GM12878 (cell line): ENCODE data around the gene SCEL. TPM values are rescaled to one million over a fixed set of nuclear protein-coding genes. Genes with fewer than 3 reads are reported as not detected.
A peak's percentile ranks its signal among the peaks of the same experiment; 100 is the strongest.

ENCODE experiments used
- ATAC-seq: fragments of 200-7000 bp; cut with Tn5 transposase; 3 replicates; pipeline ENCODE4 v1.9.1; 2020; ENCODE audit warnings: mild to moderate bottlenecking, moderate library complexity
- BruUV-seq: library from RNA; stranded (reverse); fragments of 400-500 nt; replicated peaks from 2 replicates; lab custom pipeline; 2021; lab: Mats Ljungman, UMichigan
- CTCF ChIA-PET: fragments of 300-600 bp; sonication (Branson Sonifier 250); formaldehyde crosslinking; extraction: SDS; loops from one replicate; lab custom pipeline; 2021; ENCODE audit warnings: inconsistent platforms; lab: Yijun Ruan, JAX
- POLR2A ChIA-PET: fragments of 350-600 bp; formaldehyde crosslinking; extraction: SDS; loops from one replicate; lab custom pipeline; 2021; ENCODE audit warnings: inconsistent platforms; lab: Charles Lee
- RAD21 ChIA-PET: fragments of 300-600 bp; sonication (Branson Sonifier 250); formaldehyde crosslinking; loops from one replicate; lab custom pipeline; 2023; ENCODE audit warnings: antibody characterized with exemption; ENCODE audit not compliant: unreplicated experiment; lab: Charles Lee
- SMC1A ChIA-PET: fragments of 300-600 bp; sonication (Branson Sonifier 250); formaldehyde crosslinking; loops from one replicate; lab custom pipeline; 2023; ENCODE audit not compliant: unreplicated experiment, uncharacterized antibody; lab: Charles Lee
- DNase-seq: peaks from one replicate; pipeline ENCODE4 v3.0.0-alpha.2; 2011; ENCODE audit warnings: low read depth, low spot score
- FAIRE-seq: peaks from 3 replicates; lab custom pipeline; 2011; peaks lifted over from hg19 to GRCh38; lab: Jason Lieb, UNC
- H2AFZ ChIP-seq: 2 replicates; pipeline ENCODE4 v1.6.0; 2011; ENCODE audit warnings: low read depth, low read length, control low read depth; ENCODE audit not compliant: control insufficient read depth
- H3K27ac ChIP-seq: 2 replicates; pipeline ENCODE4 v1.5.1; 2011; ENCODE audit warnings: control low read depth; ENCODE audit not compliant: control insufficient read depth, insufficient read depth
- H3K27me3 ChIP-seq, 2 experiments: replicated peaks in 1 of 2; 2 replicates each; pipeline versions ENCODE4 v1.6.0 to v1.6.1; 2011; ENCODE audit warnings: low read length in 1 of 2; ENCODE audit not compliant: control insufficient read depth in 2 of 2, insufficient read depth in 2 of 2
- H3K36me3 ChIP-seq, 2 experiments: 2 replicates each; pipeline ENCODE4 v1.5.1; 2011; ENCODE audit warnings: low read length in 1 of 2; ENCODE audit not compliant: control insufficient read depth in 2 of 2, insufficient read depth in 2 of 2
- H3K4me1 ChIP-seq: 2 replicates; pipeline ENCODE4 v1.6.1; 2011; ENCODE audit warnings: mild to moderate bottlenecking, low read length, moderate library complexity, mixed read lengths; ENCODE audit not compliant: control insufficient read depth, insufficient read depth
- H3K4me2 ChIP-seq: 2 replicates; pipeline ENCODE4 v1.6.0; 2011; ENCODE audit warnings: control low read depth; ENCODE audit not compliant: control insufficient read depth, insufficient read depth
- H3K4me3 ChIP-seq: fragments of 200-600 bp; sonication (generic); 2 replicates; pipeline ENCODE4 v1.5.1; 2016
- H3K79me2 ChIP-seq: 2 replicates; pipeline ENCODE4 v1.6.0; 2011; ENCODE audit warnings: low read length; ENCODE audit not compliant: control insufficient read depth, insufficient read depth
- H3K9ac ChIP-seq: 2 replicates; pipeline ENCODE4 v1.8.0; 2011; ENCODE audit warnings: low read length, control low read depth, mixed read lengths; ENCODE audit not compliant: control insufficient read depth, insufficient read depth
- H3K9me3 ChIP-seq: replicated peaks from 3 replicates; pipeline ENCODE4 v1.5.1; 2011; ENCODE audit warnings: mild to moderate bottlenecking, low read length; ENCODE audit not compliant: control insufficient read depth, insufficient read depth
- H4K20me1 ChIP-seq: 2 replicates; pipeline ENCODE4 v1.6.0; 2011; ENCODE audit not compliant: control insufficient read depth, insufficient read depth
- ASH2L ChIP-seq: fragments of 300-600, 200-600 bp; sonication (generic); IDR thresholded peaks from 2 replicates; pipeline ENCODE4 v1.6.1; 2017; ENCODE audit warnings: low read depth, mild to moderate bottlenecking, borderline replicate concordance
- RAD21 ChIP-seq: IDR thresholded peaks from 2 replicates; pipeline ENCODE4 v1.6.1; 2011; ENCODE audit warnings: mild to moderate bottlenecking, low read depth, low read length, moderate library complexity; ENCODE audit not compliant: insufficient read depth
- SMAD5 ChIP-seq: IDR thresholded peaks from 2 replicates; pipeline ENCODE4 v1.6.1; 2016; ENCODE audit warnings: antibody characterized with exemption, low read depth
- SMC3 ChIP-seq: IDR thresholded peaks from 2 replicates; pipeline ENCODE4 v1.6.1; 2011; ENCODE audit warnings: low read length, improper control_type of control experiment, borderline replicate concordance
- YY1 ChIP-seq: IDR thresholded peaks from 2 replicates; pipeline ENCODE4 v1.6.1; 2011; ENCODE audit warnings: low read depth, mild to moderate bottlenecking, low read length
- WGBS: methylation state at CpG from one replicate; pipeline ENCODE4 v1.1.6; 2016; ENCODE audit warnings: low lambda C conversion rate; ENCODE audit not compliant: insufficient replicate concordance, insufficient coverage; ENCODE audit errors: missing lambda C conversion rate; 5-methylcytosine and 5-hydroxymethylcytosine counted together
- in situ Hi-C: fragments of 300-500 bp; cut with MboI; formaldehyde crosslinking; loops from 9 replicates; pipeline ENCODE4 v1.14.3; 2018; ENCODE audit warnings: mixed read lengths
- intact Hi-C: fragments of 100-400 bp; cut with micrococcal nuclease; formaldehyde crosslinking; loops from one replicate; pipeline ENCODE4 v1.14.2; 2022; ENCODE audit not compliant: unreplicated experiment
- polyA plus RNA-seq, 11 experiments: library from polyadenylated mRNA; depleted of rRNA in 4 of 11; unstranded in 6 of 11; stranded (reverse) in 5 of 11; fragments of >200 nt; fragmentation: Nextera tagmentation in 4 of 11; fragmentation: Illumina TruSeq in 1 of 11; extraction: Ambion mirVana in 4 of 11; extraction: Trizol in 1 of 11; gene quantifications; 1 replicate in 1 of 11; 2 replicates in 10 of 11; pipeline versions ENCODE4 v1.2.1 to v1.2.3, GENCODE V29; 2011 to 2016; ENCODE audit warnings: inconsistent platforms in 2 of 11, missing spikeins in 2 of 11, low read depth in 1 of 11
- total RNA-seq, 4 experiments: library from RNA; depleted of rRNA in 3 of 4; stranded (reverse); fragments of >200 nt in 3 of 4; fragmentation: Illumina TruSeq in 1 of 4; extraction: Trizol in 1 of 4; gene quantifications; 2 replicates each; pipeline versions ENCODE4 v1.2.1 to v1.2.3, GENCODE V29; 2013 to 2021
- TF ChIP-seq, protein P1 (sequence below): IDR thresholded peaks from 2 replicates; pipeline ENCODE4 v1.6.1; 2011; ENCODE audit warnings: mild to moderate bottlenecking, low read depth, low read length, moderate library complexity; ENCODE audit not compliant: insufficient replicate concordance
- TF ChIP-seq, protein P2 (sequence below): fragments of 450-650 bp; IDR thresholded peaks from 2 replicates; pipeline ENCODE4 v1.6.1; 2014; ENCODE audit warnings: mild to moderate bottlenecking
- TF ChIP-seq, protein P3 (sequence below), 3 experiments: IDR thresholded peaks in 2 of 3; conservative IDR thresholded peaks in 1 of 3; 2 replicates each; pipeline ENCODE4 v1.5.1; 2011; ENCODE audit warnings: low read depth in 3 of 3, low read length in 3 of 3, mild to moderate bottlenecking in 3 of 3, control low read depth in 2 of 3, moderate library complexity in 2 of 3, inconsistent platforms in 1 of 3, mixed read lengths in 1 of 3; ENCODE audit not compliant: control insufficient read depth in 2 of 3, insufficient read depth in 1 of 3; ENCODE audit errors: extremely low read depth in 1 of 3
- TF ChIP-seq, protein P4 (sequence below): fragments of 450-650 bp; IDR thresholded peaks from 2 replicates; pipeline ENCODE4 v1.6.1; 2016; ENCODE audit warnings: mild to moderate bottlenecking

SCEL gene
- total and polyA plus RNA-seq, 10 of the 15 experiments (the other 5 are each of a cell fraction or from before 2014, with no cell fraction given), result 0.09 to 0.68 (median 0.16) TPM; not detected in 1

DNA sequence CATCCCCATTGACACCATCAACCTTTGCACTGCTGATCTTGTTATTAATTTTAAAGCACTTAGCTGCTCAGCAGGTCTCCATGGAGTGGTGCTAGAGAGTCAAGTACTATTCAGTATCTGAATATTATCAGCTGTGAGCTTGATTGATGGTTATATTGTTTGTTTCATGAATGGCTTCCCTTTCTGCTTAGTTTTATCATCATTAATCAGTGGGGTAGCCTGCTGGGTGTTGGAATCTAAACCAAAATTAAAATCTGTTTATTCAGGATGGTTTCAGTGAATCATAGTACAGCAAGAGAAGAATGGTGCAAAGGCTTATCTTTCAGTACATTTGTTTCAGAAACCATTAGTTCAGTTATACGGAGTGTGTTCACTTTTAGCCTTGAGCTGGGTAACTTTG, 42.5 kb upstream of the SCEL start:
- BruUV-seq, result no TSS peak
- Histone ChIP-seq H3K9ac (no peak overlapping the region), H3K27me3 (no peaks in the 10 kb centered on the region), H3K27ac (no peak overlapping the region), H3K4me3 (no peak overlapping the region), H3K9me3 (no peaks in the 10 kb centered on the region), H4K20me1 (no peaks in the 10 kb centered on the region), H3K36me3 (no peaks in the 10 kb centered on the region), H3K4me1 (peaks cover 8% of the 10 kb centered on the region; the same call in 1 of the 2 replicates), H3K4me2 (no peak overlapping the region), H2AFZ (no peak overlapping the region), H3K79me2 (no peaks in the 10 kb centered on the region)
- no peak for DNase-seq
- ChIA-PET POLR2A (interaction anchor here (0.9 kb wide), 1 partner anchor 72 kb away, joined by 5 read pairs; no protein-coding TSS in a partner anchor), CTCF (interaction anchor here (0.5 to 6.2 kb wide), 55 partner anchors 9 to 628 kb away, joined by 3 to 174 read pairs (median 4); no protein-coding TSS in a partner anchor), SMC1A (interaction anchor here (0.6 to 6.2 kb wide), 37 partner anchors 9 to 491 kb away, joined by 3 to 98 read pairs (median 5); no protein-coding TSS in a partner anchor), RAD21 (interaction anchor here (0.6 to 3.7 kb wide), 31 partner anchors 9 to 660 kb away, joined by 3 to 75 read pairs (median 5); no protein-coding TSS in a partner anchor)
- in situ Hi-C loops, result loop anchor here (5.0 kb wide), 1 partner anchor 69 kb away; no protein-coding TSS in a partner anchor
- peak; percentile 85 for FAIRE-seq
- 100% methylated on average over 1 of the region's 1 CpG for WGBS
- peak; percentile 95 for ATAC-seq
- intact Hi-C loops, result loop anchor here (1.0 to 2.0 kb wide), 2 partner anchors 72 to 260 kb away; no protein-coding TSS in a partner anchor
- TF ChIP-seq ASH2L, result no peak
- TF ChIP-seq YY1, result 0 out of 2 replicates have a peak, but pooled peaks have one; percentile 22
- peak; percentile 88 for TF ChIP-seq RAD21
- TF ChIP-seq, protein P1, sequence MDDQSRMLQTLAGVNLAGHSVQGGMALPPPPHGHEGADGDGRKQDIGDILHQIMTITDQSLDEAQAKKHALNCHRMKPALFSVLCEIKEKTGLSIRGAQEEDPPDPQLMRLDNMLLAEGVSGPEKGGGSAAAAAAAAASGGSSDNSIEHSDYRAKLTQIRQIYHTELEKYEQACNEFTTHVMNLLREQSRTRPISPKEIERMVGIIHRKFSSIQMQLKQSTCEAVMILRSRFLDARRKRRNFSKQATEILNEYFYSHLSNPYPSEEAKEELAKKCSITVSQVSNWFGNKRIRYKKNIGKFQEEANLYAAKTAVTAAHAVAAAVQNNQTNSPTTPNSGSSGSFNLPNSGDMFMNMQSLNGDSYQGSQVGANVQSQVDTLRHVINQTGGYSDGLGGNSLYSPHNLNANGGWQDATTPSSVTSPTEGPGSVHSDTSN, result peak; percentile 57
- TF ChIP-seq, protein P2, sequence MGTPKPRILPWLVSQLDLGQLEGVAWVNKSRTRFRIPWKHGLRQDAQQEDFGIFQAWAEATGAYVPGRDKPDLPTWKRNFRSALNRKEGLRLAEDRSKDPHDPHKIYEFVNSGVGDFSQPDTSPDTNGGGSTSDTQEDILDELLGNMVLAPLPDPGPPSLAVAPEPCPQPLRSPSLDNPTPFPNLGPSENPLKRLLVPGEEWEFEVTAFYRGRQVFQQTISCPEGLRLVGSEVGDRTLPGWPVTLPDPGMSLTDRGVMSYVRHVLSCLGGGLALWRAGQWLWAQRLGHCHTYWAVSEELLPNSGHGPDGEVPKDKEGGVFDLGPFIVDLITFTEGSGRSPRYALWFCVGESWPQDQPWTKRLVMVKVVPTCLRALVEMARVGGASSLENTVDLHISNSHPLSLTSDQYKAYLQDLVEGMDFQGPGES, result no peak
- no peak for TF ChIP-seq SMAD5
- TF ChIP-seq SMC3, result peak; percentile 97
- TF ChIP-seq, protein P3, sequence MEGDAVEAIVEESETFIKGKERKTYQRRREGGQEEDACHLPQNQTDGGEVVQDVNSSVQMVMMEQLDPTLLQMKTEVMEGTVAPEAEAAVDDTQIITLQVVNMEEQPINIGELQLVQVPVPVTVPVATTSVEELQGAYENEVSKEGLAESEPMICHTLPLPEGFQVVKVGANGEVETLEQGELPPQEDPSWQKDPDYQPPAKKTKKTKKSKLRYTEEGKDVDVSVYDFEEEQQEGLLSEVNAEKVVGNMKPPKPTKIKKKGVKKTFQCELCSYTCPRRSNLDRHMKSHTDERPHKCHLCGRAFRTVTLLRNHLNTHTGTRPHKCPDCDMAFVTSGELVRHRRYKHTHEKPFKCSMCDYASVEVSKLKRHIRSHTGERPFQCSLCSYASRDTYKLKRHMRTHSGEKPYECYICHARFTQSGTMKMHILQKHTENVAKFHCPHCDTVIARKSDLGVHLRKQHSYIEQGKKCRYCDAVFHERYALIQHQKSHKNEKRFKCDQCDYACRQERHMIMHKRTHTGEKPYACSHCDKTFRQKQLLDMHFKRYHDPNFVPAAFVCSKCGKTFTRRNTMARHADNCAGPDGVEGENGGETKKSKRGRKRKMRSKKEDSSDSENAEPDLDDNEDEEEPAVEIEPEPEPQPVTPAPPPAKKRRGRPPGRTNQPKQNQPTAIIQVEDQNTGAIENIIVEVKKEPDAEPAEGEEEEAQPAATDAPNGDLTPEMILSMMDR (IDR thresholded peaks at IDR 0.05 in 2 of 3, conservative IDR thresholded peaks at IDR 0.05 in 1 of 3; ENCODE audit: control insufficient read depth in 2 of 3, extremely low read depth in 1 of 3, insufficient read depth in 1 of 3, low read depth in 3 of 3, low read length in 3 of 3), result peak; percentile 68 to 81 (median 75); a peak in 5 of 6 replicates
- TF ChIP-seq, protein P4, sequence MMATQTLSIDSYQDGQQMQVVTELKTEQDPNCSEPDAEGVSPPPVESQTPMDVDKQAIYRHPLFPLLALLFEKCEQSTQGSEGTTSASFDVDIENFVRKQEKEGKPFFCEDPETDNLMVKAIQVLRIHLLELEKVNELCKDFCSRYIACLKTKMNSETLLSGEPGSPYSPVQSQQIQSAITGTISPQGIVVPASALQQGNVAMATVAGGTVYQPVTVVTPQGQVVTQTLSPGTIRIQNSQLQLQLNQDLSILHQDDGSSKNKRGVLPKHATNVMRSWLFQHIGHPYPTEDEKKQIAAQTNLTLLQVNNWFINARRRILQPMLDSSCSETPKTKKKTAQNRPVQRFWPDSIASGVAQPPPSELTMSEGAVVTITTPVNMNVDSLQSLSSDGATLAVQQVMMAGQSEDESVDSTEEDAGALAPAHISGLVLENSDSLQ, result peak; percentile 77
- TF ChIP-seq, all 136 proteins: peak for 6
